H1 (cell line): ENCODE measurements around the gene ZBTB20. TPM values are rescaled to one million over a fixed set of nuclear protein-coding genes. Genes with fewer than 3 reads are reported as not detected.

ENCODE experiments used
- CBX8 ChIP-seq: fragments of 300-800, 300-1000 bp; sonication (generic); IDR thresholded peaks from 2 replicates; pipeline ENCODE4 v1.7.1; 2016; ENCODE audit warnings: low read depth, low read length, borderline replicate concordance
- CEBPB ChIP-seq: IDR thresholded peaks from 2 replicates; pipeline ENCODE4 v1.6.1; 2012; ENCODE audit warnings: low read depth, low read length
- CHD1 ChIP-seq: IDR thresholded peaks from 2 replicates; pipeline ENCODE4 v1.6.1; 2012; ENCODE audit warnings: low read depth, low read length, improper control_type of control experiment
- CHD2 ChIP-seq: IDR thresholded peaks from 2 replicates; pipeline ENCODE4 v1.6.1; 2012; ENCODE audit warnings: low read length, improper control_type of control experiment
- CHD7 ChIP-seq: fragments of 300-600 bp; sonication (generic); IDR thresholded peaks from 2 replicates; pipeline ENCODE4 v1.7.1; 2012; ENCODE audit warnings: low read length, moderate library complexity, mild to moderate bottlenecking, inconsistent platforms; ENCODE audit not compliant: insufficient replicate concordance
- JUN ChIP-seq: IDR thresholded peaks from 2 replicates; pipeline ENCODE4 v1.6.1; 2011; ENCODE audit warnings: low read depth, mild to moderate bottlenecking, improper control_type of control experiment, low read length
- POLR2AphosphoS5 ChIP-seq: IDR thresholded peaks from 2 replicates; pipeline ENCODE4 v1.6.1; 2011; ENCODE audit warnings: low read depth, low read length
- SP1 ChIP-seq: IDR thresholded peaks from 2 replicates; pipeline ENCODE4 v1.6.1; 2011; ENCODE audit warnings: low read depth, low read length
- SP2 ChIP-seq: IDR thresholded peaks from 2 replicates; pipeline ENCODE4 v1.6.1; 2012; ENCODE audit warnings: mild to moderate bottlenecking, low read length, inconsistent platforms
- SUZ12 ChIP-seq: fragments of 200-600 bp; sonication (generic); IDR thresholded peaks from 2 replicates; pipeline ENCODE4 v1.6.1; 2012; ENCODE audit warnings: mild to moderate bottlenecking, inconsistent platforms, low read length, moderate library complexity, mixed read lengths
- TBP ChIP-seq: IDR thresholded peaks from 2 replicates; pipeline ENCODE4 v1.6.1; 2011; ENCODE audit warnings: low read depth, low read length, improper control_type of control experiment
- TEAD4 ChIP-seq: IDR thresholded peaks from 2 replicates; pipeline ENCODE4 v1.6.1; 2012; ENCODE audit warnings: low read depth, low read length, inconsistent platforms, mixed read lengths
- polyA plus RNA-seq, 7 experiments: library from polyadenylated mRNA; depleted of rRNA in 3 of 7; stranded (reverse) in 5 of 7; unstranded in 2 of 7; fragments of >200 nt in 5 of 7; fragments of 200-250 nt in 2 of 7; gene quantifications; 1 replicate in 5 of 7; 2 replicates in 1 of 7; 4 replicates in 1 of 7; pipeline versions ENCODE4 v1.2.1 to v1.2.3, GENCODE V29; 2011 to 2013; ENCODE audit warnings: missing spikeins in 2 of 7, mixed read lengths in 2 of 7
- total RNA-seq: library from RNA; stranded (reverse); fragmentation: NEBNext Ultra II Directional; extraction: Animal tissue kit (Norgen Biotek cat#: 25700); gene quantifications from 2 replicates; pipeline ENCODE4 v1.2.1, GENCODE V29; 2021
- TF ChIP-seq, protein P1 (sequence below): IDR thresholded peaks from 2 replicates; pipeline ENCODE4 v1.6.1; 2011; ENCODE audit warnings: low read length, improper control_type of control experiment

The ZBTB20 gene
- total and polyA plus RNA-seq, 2 of the 8 experiments (the other 6 are each of a cell fraction or from before 2014, with no cell fraction given) = 0.35 to 1.3 TPM

- no peak for TF ChIP-seq CHD7
- TF ChIP-seq SP1 = no peak
- TF ChIP-seq CEBPB = no peak
- TF ChIP-seq POLR2AphosphoS5 = no peak
- TF ChIP-seq TEAD4 = no peak
- TF ChIP-seq SP2 = no peak
- TF ChIP-seq TBP = no peak
- TF ChIP-seq, protein P1, sequence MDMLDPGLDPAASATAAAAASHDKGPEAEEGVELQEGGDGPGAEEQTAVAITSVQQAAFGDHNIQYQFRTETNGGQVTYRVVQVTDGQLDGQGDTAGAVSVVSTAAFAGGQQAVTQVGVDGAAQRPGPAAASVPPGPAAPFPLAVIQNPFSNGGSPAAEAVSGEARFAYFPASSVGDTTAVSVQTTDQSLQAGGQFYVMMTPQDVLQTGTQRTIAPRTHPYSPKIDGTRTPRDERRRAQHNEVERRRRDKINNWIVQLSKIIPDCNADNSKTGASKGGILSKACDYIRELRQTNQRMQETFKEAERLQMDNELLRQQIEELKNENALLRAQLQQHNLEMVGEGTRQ = no peak
- TF ChIP-seq CHD2 = no peak
- TF ChIP-seq CBX8 = no peak
- no peak for TF ChIP-seq SUZ12
- no peak for TF ChIP-seq JUN
- no peak for TF ChIP-seq CHD1
Measured at GRCh38 chr3:115007966-115008365, 139.1 kb downstream of the ZBTB20 start (continued).
